Measurements from ENCODE around the gene KEL. TPM values are rescaled to one million over a fixed set of nuclear protein-coding genes. Genes with fewer than 3 reads are reported as not detected.

The KEL gene
- total RNA-seq, 4 donors from 2014 or later = 0.29 to 2.0 (median 0.49) TPM

GRCh38 chr7:143002898-143003297, 40.7 kb upstream of the KEL start:
- TF ChIP-seq, protein P1, sequence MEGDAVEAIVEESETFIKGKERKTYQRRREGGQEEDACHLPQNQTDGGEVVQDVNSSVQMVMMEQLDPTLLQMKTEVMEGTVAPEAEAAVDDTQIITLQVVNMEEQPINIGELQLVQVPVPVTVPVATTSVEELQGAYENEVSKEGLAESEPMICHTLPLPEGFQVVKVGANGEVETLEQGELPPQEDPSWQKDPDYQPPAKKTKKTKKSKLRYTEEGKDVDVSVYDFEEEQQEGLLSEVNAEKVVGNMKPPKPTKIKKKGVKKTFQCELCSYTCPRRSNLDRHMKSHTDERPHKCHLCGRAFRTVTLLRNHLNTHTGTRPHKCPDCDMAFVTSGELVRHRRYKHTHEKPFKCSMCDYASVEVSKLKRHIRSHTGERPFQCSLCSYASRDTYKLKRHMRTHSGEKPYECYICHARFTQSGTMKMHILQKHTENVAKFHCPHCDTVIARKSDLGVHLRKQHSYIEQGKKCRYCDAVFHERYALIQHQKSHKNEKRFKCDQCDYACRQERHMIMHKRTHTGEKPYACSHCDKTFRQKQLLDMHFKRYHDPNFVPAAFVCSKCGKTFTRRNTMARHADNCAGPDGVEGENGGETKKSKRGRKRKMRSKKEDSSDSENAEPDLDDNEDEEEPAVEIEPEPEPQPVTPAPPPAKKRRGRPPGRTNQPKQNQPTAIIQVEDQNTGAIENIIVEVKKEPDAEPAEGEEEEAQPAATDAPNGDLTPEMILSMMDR (IDR thresholded peaks at IDR 0.05) = no peak
- TF ChIP-seq POLR2A (IDR thresholded peaks at IDR 0.05) = no peak
- Histone ChIP-seq H3K27me3 (no peaks in the 10 kb centered on the region), H3K4me3 (replicated peaks in 1 of 3) (peak overlapping the region in 1 of 3 donors; percentile 11), H3K4me1 (peaks cover 0 to 7% of the 10 kb centered on the region in 2 donors), H3K9me3 (no peaks in the 10 kb centered on the region), H3K27ac (no peak overlapping the region), H3K36me3 (no peaks in the 10 kb centered on the region)
- intact Hi-C loops (cut with DNase I) = loop anchor here (10.0 kb wide), 2 partner anchors 118 to 148 kb away; partner anchors contain the start of genes EPHB6 and TRPV6
- WGBS, 2 donors = 49 to 52% methylated on average over 5 of the region's 5 CpGs
- peak; percentile 80 to 81 for DNase-seq

- TF ChIP-seq POLR2A (IDR thresholded peaks at IDR 0.05) = no peak
- TF ChIP-seq, protein P1 (IDR thresholded peaks at IDR 0.05) = peak in 3 of 6 experiments; percentile 20 to 42 (median 34)
- no peaks in the 10 kb centered on the region for H3K36me3 ChIP-seq
- H3K27me3 ChIP-seq = no peaks in the 10 kb centered on the region
- no peak for DNase-seq
- intact Hi-C loops (cut with DNase I) = loop anchor here (10.0 kb wide), 2 partner anchors 117 to 147 kb away; partner anchors contain the start of genes EPHB6 and TRPV6
- H3K4me3 ChIP-seq (replicated peaks in 1 of 3) = no peak overlapping the region
- WGBS, 2 donors = 48 to 54% methylated on average over 3 of the region's 3 CpGs
- peaks cover 0 to 7% of the 10 kb centered on the region in 2 donors for H3K4me1 ChIP-seq
- no peaks in the 10 kb centered on the region for H3K9me3 ChIP-seq
- H3K27ac ChIP-seq = no peak overlapping the region
Observed at GRCh38 chr7:143002106-143002505, 39.9 kb upstream of the KEL start.

GRCh38 chr7:143000648-143001047, 38.5 kb upstream of the KEL start:
- Histone ChIP-seq H3K9me3 (no peaks in the 10 kb centered on the region), H3K4me1 (peaks cover 0 to 7% of the 10 kb centered on the region in 2 donors), H3K4me3 (replicated peaks in 1 of 3) (no peak overlapping the region), H3K27me3 (no peaks in the 10 kb centered on the region), H3K27ac (no peak overlapping the region), H3K36me3 (no peaks in the 10 kb centered on the region)
- DNase-seq = no peak
- intact Hi-C loops (cut with DNase I) = loop anchor here (10.0 kb wide), 2 partner anchors 116 to 146 kb away; partner anchors contain the start of genes EPHB6 and TRPV6
- TF ChIP-seq, protein P1 (IDR thresholded peaks at IDR 0.05) = no peak
- TF ChIP-seq POLR2A (IDR thresholded peaks at IDR 0.05) = no peak
- 92 to 95% methylated on average over 2 of the region's 2 CpGs for WGBS, 2 donors

DNA sequence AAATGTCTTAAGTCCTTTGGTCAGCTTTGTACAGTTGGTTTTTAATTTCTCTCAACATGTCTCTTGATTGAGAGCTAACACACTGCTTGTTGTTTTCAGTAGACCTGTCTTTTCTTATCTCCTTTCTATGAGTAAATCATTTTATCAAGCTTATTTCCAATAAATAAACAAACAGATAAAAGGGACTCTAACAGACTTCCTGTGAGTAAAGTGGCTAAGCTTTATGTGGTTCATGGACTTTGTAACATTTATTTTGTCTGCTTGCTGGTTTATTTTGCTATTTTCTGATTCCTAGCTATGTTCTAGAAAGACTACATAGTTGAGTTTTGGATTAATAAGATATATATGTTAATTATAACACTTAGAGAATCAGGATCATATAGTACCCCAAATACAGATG, 37.6 kb upstream of the KEL start:
- peaks cover 0 to 7% of the 10 kb centered on the region in 2 donors for H3K4me1 ChIP-seq
- no peaks in the 10 kb centered on the region for H3K36me3 ChIP-seq
- H3K9me3 ChIP-seq = no peaks in the 10 kb centered on the region
- DNase-seq = no peak
- intact Hi-C loops (cut with DNase I) = loop anchor here (10.0 kb wide), 2 partner anchors 115 to 145 kb away; partner anchors contain the start of genes EPHB6 and TRPV6
- TF ChIP-seq, protein P1 (IDR thresholded peaks at IDR 0.05) = no peak
- no peak for TF ChIP-seq POLR2A (IDR thresholded peaks at IDR 0.05)
- H3K27me3 ChIP-seq = no peaks in the 10 kb centered on the region
- H3K27ac ChIP-seq = no peak overlapping the region
- no peak overlapping the region for H3K4me3 ChIP-seq (replicated peaks in 1 of 3)

DNA sequence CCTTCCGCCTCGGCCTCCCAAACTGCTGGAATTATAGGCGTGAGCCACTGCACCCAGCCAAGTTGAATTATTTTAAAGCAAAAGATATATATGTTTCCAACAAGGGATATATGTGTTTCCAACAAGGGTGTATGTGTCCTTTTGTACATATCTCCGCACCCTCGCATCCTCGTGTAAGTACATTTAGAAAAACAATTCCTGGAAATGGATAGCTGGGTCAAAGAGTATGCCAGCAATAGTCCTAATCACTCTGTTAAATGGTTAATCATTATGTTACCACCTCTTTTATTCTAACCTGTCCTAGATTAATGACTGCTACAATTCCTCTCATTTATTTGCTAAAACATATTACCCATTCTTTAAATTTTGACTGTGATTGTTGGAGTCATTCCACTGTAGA, 36.8 kb upstream of the KEL start:
- Histone ChIP-seq H3K4me3 (replicated peaks in 1 of 3) (no peak overlapping the region), H3K9me3 (no peaks in the 10 kb centered on the region), H3K36me3 (no peaks in the 10 kb centered on the region), H3K4me1 (peaks cover 0 to 7% of the 10 kb centered on the region in 2 donors), H3K27ac (no peak overlapping the region), H3K27me3 (no peaks in the 10 kb centered on the region)
- TF ChIP-seq, protein P1 (IDR thresholded peaks at IDR 0.05) = no peak
- no peak for TF ChIP-seq POLR2A (IDR thresholded peaks at IDR 0.05)
- DNase-seq = no peak
- intact Hi-C loops (cut with DNase I) = no loop called here
- 93 to 94% methylated on average over 6 of the region's 6 CpGs for WGBS, 2 donors

All from thyroid gland (tissue), 4 donors.